Activated CD8-positive, alpha-beta memory T cell treated with anti-CD3 and anti-CD28 coated beads for 1 hour (primary cell): ENCODE data around the gene RHCE.
"Not testable (repeated sequence)": the region's sequence is repeated elsewhere in the genome, so short reads cannot be mapped to it uniquely, and the experiment has no call there.

Experiments
- DNase-seq, 2 donors: peaks; one replicate each; pipeline ENCODE4 v3.0.0-alpha.2; 2020; ENCODE audit warnings: low read depth in 1 of 2; ENCODE audit errors: extremely low read depth in 1 of 2

RHCE gene

GRCh38 chr1:25402947-25403803 is 17.4 kb downstream of the RHCE start:
- DNase-seq, result not testable (repeated sequence)

DNA sequence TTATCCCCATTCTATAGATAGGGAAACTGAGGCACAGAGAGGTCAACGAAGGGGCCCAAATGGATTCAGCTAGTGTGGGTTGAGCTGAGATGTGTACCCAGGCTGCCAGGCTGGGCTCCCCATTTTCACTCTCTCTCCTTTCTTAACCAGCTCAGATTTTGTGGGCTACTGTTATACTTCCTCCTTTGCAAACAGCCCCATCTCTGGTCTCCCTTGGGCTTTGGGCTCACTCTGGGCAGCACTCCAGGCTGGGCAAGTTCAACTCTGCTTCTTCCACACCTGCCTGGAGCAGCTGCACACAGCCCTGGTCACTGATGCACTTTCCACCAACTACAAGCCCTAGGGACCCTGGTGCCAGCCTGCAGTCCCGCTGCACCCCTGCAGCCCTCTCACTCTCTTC is 22.5 kb downstream of the RHCE start:
- not testable (repeated sequence) for DNase-seq

GRCh38 chr1:25397549-25397948 is 23.1 kb downstream of the RHCE start:
- not testable (repeated sequence) for DNase-seq

DNA sequence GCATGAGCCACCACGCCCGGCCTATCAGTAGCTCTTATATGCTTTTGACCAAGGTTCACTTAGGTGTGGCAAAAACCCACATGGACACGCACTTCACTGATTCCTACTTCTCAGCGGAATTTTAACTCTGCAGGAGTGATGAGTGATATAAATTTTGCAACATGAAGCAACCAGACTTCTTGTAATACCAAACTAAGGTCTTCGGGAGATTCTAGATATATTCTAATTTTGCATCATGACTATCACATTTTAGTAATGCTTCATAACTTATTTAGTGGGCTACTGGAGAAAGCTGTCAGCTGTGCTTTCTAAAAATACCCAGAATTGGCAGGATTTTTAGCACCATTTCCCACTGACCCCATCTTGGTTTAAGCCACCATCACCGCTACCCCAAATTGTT is 27.8 kb downstream of the RHCE start:
- DNase-seq, result no peak

DNA sequence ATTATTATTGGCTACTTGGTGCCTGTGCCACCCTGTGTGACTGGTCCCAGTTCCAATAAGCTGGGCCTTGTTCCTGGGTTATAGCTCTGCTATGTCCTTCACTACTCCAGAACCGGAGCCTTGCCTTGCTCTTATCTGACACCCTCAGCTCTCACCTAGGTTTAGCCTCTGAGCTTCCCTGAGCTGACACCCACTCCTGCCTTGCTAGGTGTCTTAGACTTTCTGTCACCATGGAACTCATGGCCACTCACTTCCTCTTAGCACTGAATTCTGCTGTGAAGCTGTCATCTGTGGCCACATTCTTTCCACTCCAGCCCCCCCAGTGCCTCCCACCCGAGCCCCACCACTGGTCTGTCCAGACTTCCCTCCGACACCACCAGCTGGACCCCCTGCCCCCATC is 30.9 kb downstream of the RHCE start:
- DNase-seq, result not testable (repeated sequence)

- not testable (repeated sequence) for DNase-seq
Measured at GRCh38 chr1:25388691-25389090, 31.9 kb downstream of the RHCE start.

- not testable (repeated sequence) for DNase-seq
Measured at GRCh38 chr1:25387096-25387495, 33.5 kb downstream of the RHCE start.

- not testable (repeated sequence) for DNase-seq
Measured at GRCh38 chr1:25383875-25384274, 36.8 kb downstream of the RHCE start.

GRCh38 chr1:25383090-25383489 is 37.5 kb downstream of the RHCE start:
- DNase-seq, result not testable (repeated sequence)

- DNase-seq, result not testable (repeated sequence)
Measured at GRCh38 chr1:25382543-25382942, 38.1 kb downstream of the RHCE start.

DNA sequence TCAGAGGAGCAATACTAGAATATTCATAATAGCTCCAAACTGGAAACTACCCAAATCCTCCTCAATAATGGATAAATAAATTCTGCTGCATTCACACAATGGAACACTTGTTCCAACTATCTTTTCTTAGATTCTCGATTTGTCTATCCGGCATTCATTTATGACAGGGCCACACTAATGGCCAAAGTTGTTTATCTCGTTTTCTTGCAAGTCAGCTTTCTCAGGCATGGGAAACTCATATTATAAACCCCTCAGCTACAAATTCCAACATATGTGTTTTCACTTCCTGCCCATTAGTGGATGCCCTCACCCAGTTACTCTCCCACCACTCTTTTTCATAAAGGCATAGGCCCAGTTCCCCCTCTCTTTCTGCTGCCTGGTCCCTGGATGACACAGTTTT is 42.3 kb downstream of the RHCE start:
- DNase-seq, result not testable (repeated sequence)

DNA sequence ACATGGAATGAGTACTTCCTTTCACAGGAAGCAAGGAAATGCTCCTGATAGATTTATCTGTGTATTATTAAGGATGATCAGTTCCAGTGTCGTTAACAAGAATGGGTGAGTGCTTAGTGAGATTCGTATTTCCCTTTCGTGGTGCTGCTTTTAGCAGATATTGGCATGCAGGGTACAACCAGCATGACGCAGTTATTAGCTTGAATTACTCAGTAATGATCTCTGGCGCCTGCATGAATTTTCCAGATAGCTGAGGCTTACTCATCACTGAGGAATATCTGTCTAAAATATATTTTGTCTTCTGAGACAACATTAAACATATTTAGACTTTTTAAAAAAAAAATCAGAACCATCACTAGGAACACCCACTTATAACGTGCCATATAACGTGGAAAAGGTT is 48.9 kb downstream of the RHCE start:
- not testable (repeated sequence) for DNase-seq

DNA sequence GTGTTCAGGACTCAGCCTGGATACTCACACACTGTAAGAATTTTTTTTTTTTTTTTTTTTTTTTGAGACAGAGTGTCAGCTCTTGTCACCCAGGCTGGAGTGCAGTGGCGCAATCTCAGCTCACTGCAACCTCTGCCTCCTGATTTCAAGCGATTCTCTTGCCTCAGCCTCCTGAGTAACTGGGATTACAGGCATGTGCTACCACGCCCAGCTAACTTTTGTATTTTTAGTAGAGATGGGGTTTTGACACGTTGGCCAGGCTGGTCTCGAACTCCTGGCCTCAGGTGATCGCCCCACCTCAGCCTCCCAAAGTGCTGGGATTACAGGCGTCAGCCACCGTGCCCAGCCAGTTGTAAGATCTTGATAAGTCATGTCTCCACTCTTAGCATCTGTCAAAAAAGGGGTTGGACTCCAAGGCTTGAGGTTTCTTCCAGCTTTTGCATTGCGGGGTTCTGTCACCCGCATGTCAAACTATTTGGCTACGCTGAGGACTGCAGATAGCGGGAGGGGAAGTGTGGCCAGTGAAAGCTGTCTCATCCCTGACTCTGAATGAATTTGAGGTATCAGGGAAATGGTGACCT is 50.8 kb downstream of the RHCE start:
- not testable (repeated sequence) for DNase-seq

- no peak for DNase-seq
Measured at GRCh38 chr1:25369241-25369640, 51.4 kb downstream of the RHCE start.

- DNase-seq, result not testable (repeated sequence)
Measured at GRCh38 chr1:25362634-25363559, 57.7 kb downstream of the RHCE start.

- no peak for DNase-seq
Measured at GRCh38 chr1:25361901-25362300, 58.7 kb downstream of the RHCE start.

DNA sequence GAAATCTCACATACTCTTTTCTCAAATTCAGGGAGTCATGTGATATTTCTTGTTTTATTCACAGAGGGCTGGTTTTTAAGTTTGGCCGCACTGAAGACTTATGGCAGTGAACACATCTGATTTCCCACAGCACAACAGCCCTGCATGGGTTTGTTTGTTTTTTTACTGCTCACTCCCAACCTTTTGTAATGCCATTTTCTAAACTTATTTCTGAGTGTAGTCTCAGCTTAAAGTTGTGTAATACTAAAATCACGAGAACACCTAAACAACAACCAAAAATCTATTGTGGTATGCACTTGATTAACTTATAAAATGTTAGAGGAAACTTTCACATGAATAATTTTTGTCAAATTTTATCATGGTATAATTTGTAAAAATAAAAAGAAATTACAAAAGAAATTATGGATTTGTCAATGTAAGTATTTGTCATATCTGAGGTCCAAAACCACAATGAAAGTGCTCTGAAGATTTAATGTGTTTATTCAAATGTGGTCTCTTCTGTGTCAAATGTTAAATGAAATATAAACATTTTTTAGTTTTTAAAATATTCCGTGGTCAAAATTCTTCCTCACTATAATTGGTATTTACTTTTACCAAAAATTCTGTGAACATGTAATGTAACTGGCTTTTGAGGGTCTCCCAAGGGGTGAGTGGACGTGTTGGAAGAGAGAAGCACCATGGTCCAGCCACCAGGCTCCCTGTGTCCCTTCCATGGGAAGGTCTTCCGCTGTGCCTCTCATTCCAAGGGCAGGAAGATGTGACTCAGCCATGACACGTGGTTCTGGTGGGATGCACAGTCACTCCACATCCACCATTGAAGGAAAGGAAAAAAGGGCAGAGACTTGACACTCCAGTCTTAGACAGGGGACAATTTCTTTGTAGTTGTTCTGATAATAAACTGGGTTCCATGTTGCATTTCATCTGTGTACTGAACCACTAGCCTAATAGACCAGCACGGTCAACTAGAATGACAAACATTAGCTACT is 59.7 kb downstream of the RHCE start:
- no peak for DNase-seq

- DNase-seq, result no peak
Measured at GRCh38 chr1:25356848-25357247, 63.8 kb downstream of the RHCE start.

DNA sequence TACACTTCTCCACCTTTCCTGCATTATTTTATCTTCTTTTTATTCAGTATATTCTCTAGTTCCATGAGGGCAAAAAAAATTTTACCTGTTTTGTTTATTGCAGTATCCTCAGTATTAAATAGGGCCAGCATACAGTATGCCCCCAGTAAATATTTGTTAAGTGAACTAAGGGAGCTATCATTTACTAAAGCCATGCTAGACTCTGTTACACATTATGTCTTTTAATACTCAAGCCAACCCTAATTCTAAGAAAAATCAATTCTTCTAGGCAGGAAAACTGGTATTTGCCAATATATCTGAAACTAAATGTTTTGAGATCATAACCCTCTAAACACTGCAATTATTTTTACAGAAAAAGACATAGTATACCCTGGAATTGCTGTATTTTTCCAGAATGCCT is 64.2 kb downstream of the RHCE start:
- no peak for DNase-seq

DNA sequence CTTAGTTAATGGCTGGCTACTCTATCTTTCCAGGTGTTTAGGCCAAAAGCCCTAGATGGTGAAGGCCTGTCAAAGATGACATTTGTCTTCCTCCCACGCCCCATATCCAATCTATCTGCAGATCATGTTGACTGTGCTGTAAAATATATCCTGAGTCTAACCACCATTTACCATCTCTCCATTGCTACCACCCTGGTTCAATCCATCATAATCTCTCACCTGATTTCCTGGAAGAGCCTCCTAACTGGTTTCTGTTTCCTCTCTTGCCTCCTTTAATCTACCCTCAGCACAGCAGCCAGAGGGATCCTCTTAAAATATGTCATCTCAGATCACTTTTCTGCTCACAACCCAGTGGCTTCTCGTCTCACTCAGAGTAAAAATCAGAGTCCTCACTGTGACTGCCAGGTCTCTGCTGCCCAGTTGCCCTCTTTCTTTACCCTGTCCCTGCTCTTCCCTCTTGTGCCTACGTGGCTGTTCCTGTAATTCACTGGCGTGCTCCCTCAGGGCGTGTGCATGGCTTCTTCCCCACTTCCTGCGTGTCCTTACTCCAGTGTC is 64.7 kb downstream of the RHCE start:
- DNase-seq, result no peak
